ENCODE results near the gene KCTD3.

The KCTD3 gene

GRCh38 chr1:215665215-215665614 is 98.1 kb downstream of the KCTD3 start:
- DNase-seq, result no peak

DNA sequence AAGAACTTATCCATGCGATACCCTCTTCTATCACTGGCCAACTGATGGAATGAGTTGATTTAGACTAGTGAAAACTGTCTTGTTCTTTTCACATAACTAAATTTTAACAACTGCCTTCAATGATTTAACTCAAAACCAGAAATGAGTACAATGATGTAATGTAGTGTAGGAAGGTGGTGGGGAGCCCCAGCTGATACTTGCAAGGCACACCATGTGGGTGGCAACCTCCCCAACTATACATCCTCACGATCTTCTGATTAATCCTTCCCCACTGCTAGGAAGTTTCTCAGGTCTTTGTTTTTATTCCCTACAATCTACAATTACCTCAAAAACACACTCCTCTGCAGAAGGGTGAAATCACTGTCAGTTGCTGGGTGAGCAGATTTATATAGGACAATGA is 100.7 kb downstream of the KCTD3 start:
- no peak for DNase-seq

- no peak for DNase-seq
These were observed 102.8 kb downstream of the KCTD3 start for GRCh38 chr1:215669806-215670491.

Data from NCI-H2029 (cell line).